ENCODE measurements around the gene NPR3. TPM values are rescaled to one million over a fixed set of nuclear protein-coding genes. Genes with fewer than 3 reads are reported as not detected.

Gene NPR3
- total and polyA plus RNA-seq, 2 of the 8 experiments (the other 6 are each of a cell fraction or from before 2014, with no cell fraction given), result not detected

DNA sequence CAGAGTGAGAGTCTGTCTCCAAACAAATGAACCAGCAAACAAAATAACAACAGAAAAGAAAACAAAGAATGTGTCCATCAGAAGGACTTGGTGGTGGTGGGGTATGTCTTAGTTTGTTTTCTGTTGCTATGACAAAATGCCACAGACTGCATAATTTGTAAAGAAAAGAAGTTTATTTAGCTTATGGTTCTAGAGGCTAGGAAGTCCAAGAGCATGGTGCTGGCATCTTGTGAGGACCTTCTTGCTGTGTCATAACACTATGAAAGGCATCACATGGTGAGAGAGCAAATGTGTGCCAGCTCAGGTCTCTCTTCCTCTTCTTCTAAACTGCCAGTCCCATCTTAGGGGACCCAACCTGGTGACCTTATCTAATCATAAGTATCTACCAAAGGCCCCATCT is 10.5 kb downstream of the NPR3 start:
- Histone ChIP-seq H2AK5ac (ENCODE audit: low read depth, low read length) (no peak overlapping the region), H3K36me3 (ENCODE audit: control insufficient read depth in 2 of 4, insufficient read depth in 4 of 4, low read length in 3 of 4) (no peaks in the 10 kb centered on the region), H2BK12ac (ENCODE audit: low read depth, low read length) (no peak overlapping the region), H3K79me2 (ENCODE audit: control insufficient read depth in 1 of 2, insufficient read depth in 2 of 2, low read length in 2 of 2) (no peaks in the 10 kb centered on the region), H3K4ac (replicated peaks; ENCODE audit: insufficient read length, low read depth, low read length) (no peak overlapping the region), H3K9me3 (ENCODE audit: insufficient read depth in 2 of 2, low read depth in 1 of 2, low read length in 1 of 2) (no peaks in the 10 kb centered on the region), H3K4me2 (ENCODE audit: insufficient read depth in 1 of 2, low read depth in 2 of 2, low read length in 2 of 2) (no peak overlapping the region), H2BK20ac (ENCODE audit: low read length) (no peak overlapping the region), H4K5ac (ENCODE audit: insufficient read length, low read depth, low read length) (no peak overlapping the region), H3K27me3 (replicated peaks in 1 of 4; ENCODE audit: control insufficient read depth in 3 of 4, extremely low read depth in 1 of 4, insufficient read depth in 3 of 4, low read length in 3 of 4) (no peaks in the 10 kb centered on the region), H2AFZ (ENCODE audit: low read length) (no peak overlapping the region), H3K14ac (ENCODE audit: insufficient read length) (no peak overlapping the region), H2BK120ac (replicated peaks; ENCODE audit: low read depth, low read length) (no peak overlapping the region), H3K27ac (ENCODE audit: low read depth, low read length) (no peak overlapping the region), H3K4me1 (replicated peaks in 1 of 4; ENCODE audit: control insufficient read depth in 3 of 4, insufficient read depth in 4 of 4, low read length in 3 of 4) (no peaks in the 10 kb centered on the region), H4K20me1 (replicated peaks in 1 of 2; ENCODE audit: control insufficient read depth in 1 of 2, insufficient read depth in 2 of 2, low read length in 2 of 2) (no peaks in the 10 kb centered on the region), H3K23me2 (ENCODE audit: low read depth, low read length) (no peaks in the 10 kb centered on the region), H4K91ac (replicated peaks; ENCODE audit: insufficient read length, low read length) (no peak overlapping the region), H3K9ac (replicated peaks in 1 of 4; ENCODE audit: extremely low read depth in 1 of 4, low read depth in 3 of 4, low read length in 3 of 4) (no peak overlapping the region), H2BK15ac (ENCODE audit: low read length) (no peak overlapping the region), H3K79me1 (ENCODE audit: low read depth, low read length) (no peaks in the 10 kb centered on the region), H2BK5ac (ENCODE audit: low read depth, low read length) (no peak overlapping the region), H3K4me3 (ENCODE audit: extremely low read depth in 1 of 4, insufficient read depth in 2 of 4, low read depth in 3 of 4, low read length in 4 of 4) (no peak overlapping the region), H4K8ac (ENCODE audit: extremely low read depth, insufficient read depth, low read length) (no peak overlapping the region), H3K23ac (ENCODE audit: insufficient read length) (no peak overlapping the region), H3K56ac (replicated peaks; ENCODE audit: insufficient read length, low read depth, low read length) (no peak overlapping the region), H3K18ac (ENCODE audit: extremely low read depth, low read length) (no peak overlapping the region)
- POLR2A ChIA-PET (ENCODE audit: partially characterized antibody), result no interaction called here
- DNase-seq (ENCODE audit: low read depth in 1 of 2, low spot score in 2 of 2) (no peak), FAIRE-seq (no peak)
- CTCF ChIA-PET (ENCODE audit: partially characterized antibody), result interaction anchor here (0.6 kb wide), 1 partner anchor 377 kb away, joined by 3 read pairs; no protein-coding TSS in a partner anchor
- TF ChIP-seq POLR2AphosphoS5 (IDR thresholded peaks at IDR 0.05; ENCODE audit: low read depth, low read length) (no peak), PHF8 (conservative IDR thresholded peaks at IDR 0.05; ENCODE audit: low read depth, low read length) (no peak)

All from H1 (cell line).